ENCODE results near the gene HSD11B2.
A peak's percentile ranks its signal among the peaks of the same experiment; 100 is the strongest.

Gene HSD11B2

DNA sequence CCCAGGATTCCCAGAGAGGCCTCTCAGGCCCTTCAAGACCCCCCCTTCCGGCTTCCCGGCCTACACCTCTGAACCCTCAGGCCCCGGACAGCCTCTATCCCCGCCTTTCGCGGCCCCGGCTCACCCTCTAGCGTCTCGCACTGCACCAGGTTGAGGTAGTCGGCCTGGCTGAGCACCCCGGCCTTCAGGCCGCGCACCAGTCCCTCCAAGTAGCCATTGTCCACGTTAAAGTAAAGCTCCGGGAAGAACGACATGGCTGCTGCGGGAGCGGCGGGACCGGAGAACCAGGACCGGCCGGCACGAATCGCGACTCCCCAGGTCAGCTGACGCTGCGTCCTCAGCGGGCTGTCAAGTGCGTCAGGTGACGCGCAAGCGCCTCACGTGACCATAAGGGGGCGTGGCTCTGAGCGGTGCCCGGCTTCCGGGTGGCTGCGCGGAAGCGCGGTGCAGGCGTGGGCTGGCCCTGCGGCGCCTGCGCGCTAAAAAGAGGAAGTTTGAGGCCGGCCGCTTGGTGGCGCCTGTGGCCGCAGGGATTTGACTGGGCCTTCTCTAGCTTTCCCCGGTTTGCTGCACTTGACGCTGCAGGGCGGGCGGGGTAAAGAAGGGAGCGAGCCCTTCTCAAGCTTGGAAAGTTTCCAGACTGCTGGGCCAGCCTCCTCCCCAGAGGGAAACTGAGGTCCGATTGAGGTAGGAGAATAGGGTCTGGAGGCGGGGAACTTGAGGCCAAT is 50.1 kb downstream of the HSD11B2 start, which contains the start of gene ATP6V0D1:
ATP6V0D1 (minus strand) TSS at position 325 of the 728 bp plus-strand sequence; CDS start at position 254, 71 bp downstream.
- under 1% methylated on average over 57 of the region's 57 CpGs for WGBS
- peak within 1 kb of the TSS; percentile 84 for H3K4me2 ChIP-seq (ENCODE audit: low read length, poor library complexity, severe bottlenecking)
- H3K27ac ChIP-seq (ENCODE audit: low read length, poor library complexity, severe bottlenecking): peak within 1 kb of the TSS; percentile 89

DNA sequence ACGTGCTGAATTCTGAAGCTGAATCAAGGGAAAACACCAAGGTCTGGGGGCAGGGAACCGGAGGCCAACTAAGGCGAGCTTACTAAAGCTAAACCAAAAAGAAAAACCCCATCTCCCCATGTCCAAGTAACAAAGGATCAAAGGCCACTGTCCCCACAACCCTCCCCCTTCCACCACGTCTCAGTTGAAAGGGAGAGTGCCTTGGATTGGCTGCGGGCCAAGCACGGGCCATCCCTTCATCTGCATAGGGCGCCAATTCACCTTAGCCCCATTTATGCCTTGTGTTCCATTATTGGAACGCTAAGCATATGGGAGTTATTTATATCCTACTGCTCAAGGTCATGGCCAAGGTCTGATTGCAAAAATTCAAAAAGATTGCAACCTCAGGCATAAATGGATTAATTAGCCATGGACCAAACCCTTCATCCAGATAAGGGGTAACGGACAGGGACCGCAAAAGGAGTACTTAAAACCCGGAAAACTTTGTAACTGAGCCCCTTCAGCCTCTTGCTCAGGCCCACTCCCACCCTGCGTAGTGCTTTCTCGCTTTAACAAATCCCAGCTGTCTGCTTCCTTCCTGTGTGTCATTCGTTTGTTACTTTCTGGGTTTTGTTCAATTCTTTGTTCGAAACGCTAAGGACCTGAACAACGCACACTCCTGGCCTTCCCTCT is 50.8 kb downstream of the HSD11B2 start:
- H3K27ac ChIP-seq (ENCODE audit: low read length, poor library complexity, severe bottlenecking): peak overlapping the region; percentile 48
- H3K4me1 ChIP-seq (ENCODE audit: control insufficient read depth, insufficient read depth, low read depth, low read length): peaks cover 25% of the 10 kb centered on the region
- H3K18ac ChIP-seq (ENCODE audit: low read depth in 1 of 2, low read length in 2 of 2): peak overlapping the region; percentile 75 to 84
- peaks cover 21% of the 10 kb centered on the region for H3K79me1 ChIP-seq (replicated peaks; ENCODE audit: low read length, poor library complexity, severe bottlenecking)
- H3K23ac ChIP-seq (ENCODE audit: low read length in 2 of 2): no peak overlapping the region
- peak overlapping the region; percentile 21 to 42 for H2BK12ac ChIP-seq (ENCODE audit: low read length in 2 of 2)
- peak overlapping the region; percentile 36 for H2AFZ ChIP-seq (ENCODE audit: low read depth, low read length)
- 53% methylated on average over 17 of the region's 17 CpGs for WGBS
- H3K4me3 ChIP-seq (ENCODE audit: insufficient read depth in 1 of 2, low read depth in 1 of 2, low read length in 2 of 2): peak overlapping the region; percentile 55 to 99
- H4K91ac ChIP-seq (ENCODE audit: low read length): peak overlapping the region; percentile 92
- H2BK5ac ChIP-seq (ENCODE audit: low read depth, low read length, poor library complexity, severe bottlenecking): no peak overlapping the region
- H4K8ac ChIP-seq (ENCODE audit: low read length): peak overlapping the region; percentile 98
- peak overlapping the region; percentile 19 for H2BK15ac ChIP-seq (ENCODE audit: low read depth, poor library complexity, severe bottlenecking)
- no peaks in the 10 kb centered on the region for H3K27me3 ChIP-seq (ENCODE audit: control insufficient read depth in 1 of 2, insufficient read depth in 1 of 2, low read length in 2 of 2)
- H3K4ac ChIP-seq (ENCODE audit: low read depth in 1 of 2, low read length in 2 of 2): peak overlapping the region; percentile 40 to 71
- H3K4me2 ChIP-seq (ENCODE audit: low read length, poor library complexity, severe bottlenecking): peak overlapping the region; percentile 84
- peaks cover 14 to 20% of the 10 kb centered on the region in 2 experiments for H3K36me3 ChIP-seq (ENCODE audit: control insufficient read depth in 1 of 2, insufficient read depth in 2 of 2, low read depth in 1 of 2, low read length in 2 of 2)
- peak overlapping the region; percentile 15 for H2BK120ac ChIP-seq (ENCODE audit: low read depth, low read length)
- H3K14ac ChIP-seq (ENCODE audit: low read length in 2 of 2): no peak overlapping the region
- no peak for DNase-seq
- H3K9ac ChIP-seq (ENCODE audit: low read length): peak overlapping the region; percentile 100
- H3K9me3 ChIP-seq (ENCODE audit: control insufficient read depth, low read length): no peaks in the 10 kb centered on the region
- peak overlapping the region; percentile 71 for H2AK5ac ChIP-seq (ENCODE audit: low read length, severe bottlenecking)

More for the DNA sequence above, 50.1 kb downstream of the HSD11B2 start, which contains the start of gene ATP6V0D1:
- Histone ChIP-seq H3K14ac (ENCODE audit: low read length in 2 of 2) (peak within 1 kb of the TSS in 1 of 2 experiments; percentile 85), H3K9me3 (ENCODE audit: control insufficient read depth, low read length) (no peaks in the 10 kb centered on the region), H3K36me3 (ENCODE audit: control insufficient read depth in 1 of 2, insufficient read depth in 2 of 2, low read depth in 1 of 2, low read length in 2 of 2) (peaks cover 14 to 20% of the 10 kb centered on the region in 2 experiments), H3K4me3 (ENCODE audit: insufficient read depth in 1 of 2, low read depth in 1 of 2, low read length in 2 of 2) (peak within 1 kb of the TSS; percentile 82 to 99), H3K4ac (ENCODE audit: low read depth in 1 of 2, low read length in 2 of 2) (peak within 1 kb of the TSS; percentile 40 to 71), H3K27me3 (ENCODE audit: control insufficient read depth in 1 of 2, insufficient read depth in 1 of 2, low read length in 2 of 2) (no peaks in the 10 kb centered on the region), H2AFZ (ENCODE audit: low read depth, low read length) (peak within 1 kb of the TSS; percentile 36), H2AK5ac (ENCODE audit: low read length, severe bottlenecking) (peak within 1 kb of the TSS; percentile 71), H3K23ac (ENCODE audit: low read length in 2 of 2) (peak within 1 kb of the TSS in 1 of 2 experiments; percentile 75), H2BK12ac (ENCODE audit: low read length in 2 of 2) (peak within 1 kb of the TSS; percentile 21 to 42), H2BK120ac (ENCODE audit: low read depth, low read length) (peak within 1 kb of the TSS; percentile 15), H4K8ac (ENCODE audit: low read length) (peak within 1 kb of the TSS; percentile 98), H3K79me1 (replicated peaks; ENCODE audit: low read length, poor library complexity, severe bottlenecking) (peaks cover 21% of the 10 kb centered on the region), H3K18ac (ENCODE audit: low read depth in 1 of 2, low read length in 2 of 2) (peak within 1 kb of the TSS; percentile 75 to 84), H2BK5ac (ENCODE audit: low read depth, low read length, poor library complexity, severe bottlenecking) (peak within 1 kb of the TSS; percentile 47), H3K9ac (ENCODE audit: low read length) (peak within 1 kb of the TSS; percentile 100), H3K4me1 (ENCODE audit: control insufficient read depth, insufficient read depth, low read depth, low read length) (peaks cover 25% of the 10 kb centered on the region), H4K91ac (ENCODE audit: low read length) (peak within 1 kb of the TSS; percentile 92), H2BK15ac (ENCODE audit: low read depth, poor library complexity, severe bottlenecking) (peak within 1 kb of the TSS; percentile 70)
- DNase-seq: peak; percentile 97

DNA sequence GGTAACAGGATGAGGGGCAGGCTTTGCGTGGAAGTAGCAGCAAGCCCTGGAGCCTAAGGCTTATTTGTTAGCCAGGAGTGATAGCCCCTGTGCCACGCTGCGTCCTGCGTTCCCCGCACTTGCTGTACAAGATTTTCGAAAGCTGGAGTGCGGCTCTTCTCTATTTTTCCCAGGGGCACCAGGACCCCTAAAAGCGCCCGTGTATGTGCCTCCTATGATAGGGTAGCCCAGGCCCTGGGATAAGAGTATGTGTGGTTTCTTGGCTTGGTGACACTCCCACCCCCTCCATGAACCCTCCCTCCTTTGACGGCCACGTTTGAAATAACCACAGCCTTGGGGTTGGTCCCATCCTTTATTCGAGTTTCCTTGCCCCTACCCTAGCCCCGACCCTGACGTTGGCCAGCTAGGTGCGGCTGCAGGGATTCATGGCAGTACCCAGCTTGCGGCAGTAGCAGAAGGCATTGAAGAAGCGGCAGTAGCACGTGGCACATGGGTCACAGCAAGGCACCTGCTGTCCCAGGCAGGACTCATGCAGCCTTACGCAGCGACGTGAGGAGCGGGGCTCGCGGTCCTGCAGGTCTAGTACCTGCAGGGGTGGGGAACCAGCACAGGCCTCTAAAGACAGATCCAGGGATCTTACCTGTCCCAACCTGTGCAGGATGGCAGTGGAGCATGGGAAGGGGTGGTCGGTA is 51.5 kb downstream of the HSD11B2 start:
- Histone ChIP-seq H3K27me3 (ENCODE audit: control insufficient read depth in 1 of 2, insufficient read depth in 1 of 2, low read length in 2 of 2) (no peaks in the 10 kb centered on the region), H2AK5ac (ENCODE audit: low read length, severe bottlenecking) (no peak overlapping the region), H2AFZ (ENCODE audit: low read depth, low read length) (no peak overlapping the region), H2BK5ac (ENCODE audit: low read depth, low read length, poor library complexity, severe bottlenecking) (no peak overlapping the region), H3K18ac (ENCODE audit: low read depth in 1 of 2, low read length in 2 of 2) (peak overlapping the region in 1 of 2 experiments; percentile 16), H3K23ac (ENCODE audit: low read length in 2 of 2) (no peak overlapping the region), H3K9ac (ENCODE audit: low read length) (peak overlapping the region; percentile 100), H4K91ac (ENCODE audit: low read length) (peak overlapping the region; percentile 52), H2BK15ac (ENCODE audit: low read depth, poor library complexity, severe bottlenecking) (peak overlapping the region; percentile 17), H4K8ac (ENCODE audit: low read length) (peak overlapping the region; percentile 98), H3K4me1 (ENCODE audit: control insufficient read depth, insufficient read depth, low read depth, low read length) (peaks cover 25% of the 10 kb centered on the region), H3K36me3 (ENCODE audit: control insufficient read depth in 1 of 2, insufficient read depth in 2 of 2, low read depth in 1 of 2, low read length in 2 of 2) (peaks cover 14 to 20% of the 10 kb centered on the region in 2 experiments), H3K4ac (ENCODE audit: low read depth in 1 of 2, low read length in 2 of 2) (peak overlapping the region in 1 of 2 experiments; percentile 5), H3K4me3 (ENCODE audit: insufficient read depth in 1 of 2, low read depth in 1 of 2, low read length in 2 of 2) (peak overlapping the region in 1 of 2 experiments; percentile 99), H3K4me2 (ENCODE audit: low read length, poor library complexity, severe bottlenecking) (no peak overlapping the region), H3K9me3 (ENCODE audit: control insufficient read depth, low read length) (no peaks in the 10 kb centered on the region), H3K14ac (ENCODE audit: low read length in 2 of 2) (no peak overlapping the region), H3K27ac (ENCODE audit: low read length, poor library complexity, severe bottlenecking) (no peak overlapping the region), H2BK12ac (ENCODE audit: low read length in 2 of 2) (peak overlapping the region in 1 of 2 experiments; percentile 27), H2BK120ac (ENCODE audit: low read depth, low read length) (peak overlapping the region; percentile 15), H3K79me1 (replicated peaks; ENCODE audit: low read length, poor library complexity, severe bottlenecking) (peaks cover 21% of the 10 kb centered on the region)
- WGBS: 95% methylated on average over 24 of the region's 25 CpGs
- DNase-seq: no peak

All from mesenchymal stem cell (in vitro differentiated cells and primary cell).